LNCAP (cell line): ENCODE measurements around the gene ZNF513.
A peak's percentile ranks its signal among the peaks of the same experiment; 100 is the strongest.

Experiments
- CTCF ChIP-seq: fragments of 450-650 bp; IDR thresholded peaks from 2 replicates; pipeline ENCODE4 v1.5.1; 2017; ENCODE audit warnings: mild to moderate bottlenecking

ZNF513 gene

GRCh38 chr2:27370816-27371620, 9.5 kb downstream of the ZNF513 start:
- no peak for TF ChIP-seq CTCF

GRCh38 chr2:27370026-27370815, 10.3 kb downstream of the ZNF513 start, which contains the start of the genes EIF2B4 and SNX17:
TSS of gene EIF2B4 (minus strand) at chr2:27370338. CDS start at chr2:27370314, 24 bp downstream.
TSS of gene SNX17 (plus strand) at chr2:27370616. CDS start at chr2:27370744, 128 bp downstream.
- peak; percentile 79 for TF ChIP-seq CTCF

- no peak for TF ChIP-seq CTCF
Measured at GRCh38 chr2:27369471-27370025, 11.0 kb downstream of the ZNF513 start.

- no peak for TF ChIP-seq CTCF
Measured at GRCh38 chr2:27363933-27364332, 16.6 kb downstream of the ZNF513 start.

- no peak for TF ChIP-seq CTCF
Measured at GRCh38 chr2:27362678-27363420, 17.7 kb downstream of the ZNF513 start.

GRCh38 chr2:27356382-27357181, 24.0 kb downstream of the ZNF513 start, which contains the start of gene GTF3C2:
TSS of gene GTF3C2 (minus strand) at chr2:27356764. CDS start at chr2:27343554, 13,210 bp downstream.
- no peak for TF ChIP-seq CTCF
